ENCODE results near the gene PDE2A.

PDE2A gene

DNA sequence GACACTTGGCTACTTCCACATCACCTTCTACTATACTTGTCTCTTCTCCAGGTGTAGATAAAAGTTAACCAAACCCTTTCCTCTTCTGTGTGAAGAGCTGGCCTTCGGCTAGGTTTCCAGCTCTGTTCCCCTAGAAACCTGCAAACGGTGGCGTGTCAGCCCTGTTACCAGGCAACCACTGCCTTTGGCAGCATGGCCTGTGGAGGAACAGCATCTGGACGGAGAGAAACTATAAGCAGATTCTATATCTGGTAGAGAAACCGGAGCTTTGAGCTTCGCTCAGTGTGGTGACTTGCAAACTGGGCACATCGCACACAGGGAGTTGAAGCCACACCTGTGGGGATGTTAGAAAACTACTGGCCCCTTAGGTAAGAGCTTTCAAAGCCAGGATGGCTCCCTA, 42.1 kb upstream of the PDE2A start:
- Histone ChIP-seq H3K4me1 (ENCODE audit: control insufficient read depth, insufficient read depth, low read length) (no peaks in the 10 kb centered on the region), H3K36me3 (ENCODE audit: control insufficient read depth, insufficient read depth, low read length) (peaks cover 10% of the 10 kb centered on the region), H3K9me3 (ENCODE audit: control insufficient read depth, insufficient read depth, low read length) (no peaks in the 10 kb centered on the region), H3K4me3 (ENCODE audit: low read depth, low read length) (no peak overlapping the region), H3K27me3 (ENCODE audit: control insufficient read depth, insufficient read depth, low read length) (no peaks in the 10 kb centered on the region), H3K9ac (ENCODE audit: low read depth, low read length) (no peak overlapping the region)

DNA sequence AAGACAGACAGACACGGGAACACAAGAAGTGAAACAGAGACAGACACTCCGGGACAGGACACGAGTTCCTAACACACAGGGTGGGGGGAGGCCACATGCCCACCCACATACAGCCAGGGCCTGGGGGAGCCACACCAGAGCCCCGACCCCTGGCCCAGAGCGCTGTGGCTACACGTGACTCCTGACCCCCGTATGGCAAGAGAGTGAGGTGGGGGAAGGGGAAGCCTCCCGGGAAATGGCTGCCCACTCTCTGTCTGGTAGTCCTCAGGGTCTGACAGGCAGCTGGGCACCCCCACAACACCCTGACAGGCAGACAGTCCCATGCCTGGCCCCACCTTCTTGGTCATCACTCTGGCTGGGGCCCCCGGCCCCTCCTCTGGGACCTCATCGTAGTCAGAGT, 38.6 kb upstream of the PDE2A start:
- Histone ChIP-seq H3K36me3 (ENCODE audit: control insufficient read depth, insufficient read depth, low read length) (peaks cover 23% of the 10 kb centered on the region), H3K4me3 (ENCODE audit: low read depth, low read length) (no peak overlapping the region), H3K4me1 (ENCODE audit: control insufficient read depth, insufficient read depth, low read length) (no peaks in the 10 kb centered on the region), H3K27me3 (ENCODE audit: control insufficient read depth, insufficient read depth, low read length) (no peaks in the 10 kb centered on the region), H3K9ac (ENCODE audit: low read depth, low read length) (no peak overlapping the region), H3K9me3 (ENCODE audit: control insufficient read depth, insufficient read depth, low read length) (no peaks in the 10 kb centered on the region)

DNA sequence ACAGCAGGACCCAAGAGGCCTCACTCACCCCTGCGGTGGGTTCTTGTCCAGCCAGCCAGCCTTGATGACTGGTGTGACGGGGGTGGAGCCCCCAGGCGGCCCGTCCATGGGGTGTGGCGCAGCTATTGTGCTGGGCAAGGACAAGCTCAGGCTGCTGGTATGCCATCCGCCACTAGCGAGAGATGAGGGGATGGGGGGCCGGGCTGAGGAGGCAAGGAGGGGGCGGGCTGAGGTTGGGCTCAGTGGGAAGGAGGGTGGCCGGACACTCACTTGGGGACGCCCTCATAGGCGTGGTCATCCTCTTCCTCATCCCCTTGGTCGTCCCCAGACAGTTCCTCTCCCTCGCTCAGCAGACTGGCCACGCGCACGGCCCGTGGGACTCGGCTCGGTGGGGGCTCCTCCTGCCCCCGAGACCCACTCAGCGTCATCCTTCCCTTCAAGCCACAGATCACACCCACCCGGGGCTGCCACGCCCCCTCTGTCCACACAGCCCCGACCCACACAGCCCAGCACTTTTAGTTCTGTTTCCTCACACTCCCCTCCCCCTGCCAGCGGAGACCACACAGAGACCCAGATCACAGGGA, 38.0 kb upstream of the PDE2A start:
- H3K9ac ChIP-seq (ENCODE audit: low read depth, low read length): no peak overlapping the region
- H3K36me3 ChIP-seq (ENCODE audit: control insufficient read depth, insufficient read depth, low read length): peaks cover 21% of the 10 kb centered on the region
- H3K4me3 ChIP-seq (ENCODE audit: low read depth, low read length): no peak overlapping the region

DNA sequence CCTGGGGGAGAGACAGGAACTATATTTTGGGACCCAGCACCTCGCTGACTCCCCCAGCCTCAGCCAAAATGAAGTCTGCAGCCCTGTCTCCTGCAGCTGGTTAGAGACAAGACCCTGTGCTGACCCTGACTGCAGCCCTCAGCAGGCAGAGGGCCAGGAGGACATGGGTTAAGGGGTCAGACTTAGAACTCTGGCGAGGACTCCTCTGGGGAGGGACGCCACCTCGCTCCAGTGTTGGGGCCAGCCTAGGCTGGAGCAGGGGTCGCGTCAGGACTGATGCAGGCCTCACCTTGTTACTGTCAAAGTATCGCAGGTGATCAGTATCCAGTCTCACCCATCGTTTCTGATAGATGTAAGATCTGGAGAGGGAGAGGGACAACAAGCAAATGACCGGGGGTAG, 36.9 kb upstream of the PDE2A start:
- Histone ChIP-seq H3K36me3 (ENCODE audit: control insufficient read depth, insufficient read depth, low read length) (peaks cover 21% of the 10 kb centered on the region), H3K9me3 (ENCODE audit: control insufficient read depth, insufficient read depth, low read length) (no peaks in the 10 kb centered on the region), H3K9ac (ENCODE audit: low read depth, low read length) (no peak overlapping the region), H3K4me1 (ENCODE audit: control insufficient read depth, insufficient read depth, low read length) (peaks cover 6% of the 10 kb centered on the region), H3K27me3 (ENCODE audit: control insufficient read depth, insufficient read depth, low read length) (no peaks in the 10 kb centered on the region), H3K4me3 (ENCODE audit: low read depth, low read length) (no peak overlapping the region)

More for the DNA sequence above, 38.0 kb upstream of the PDE2A start:
- no peaks in the 10 kb centered on the region for H3K4me1 ChIP-seq (ENCODE audit: control insufficient read depth, insufficient read depth, low read length)
- no peaks in the 10 kb centered on the region for H3K27me3 ChIP-seq (ENCODE audit: control insufficient read depth, insufficient read depth, low read length)
- no peaks in the 10 kb centered on the region for H3K9me3 ChIP-seq (ENCODE audit: control insufficient read depth, insufficient read depth, low read length)

DNA sequence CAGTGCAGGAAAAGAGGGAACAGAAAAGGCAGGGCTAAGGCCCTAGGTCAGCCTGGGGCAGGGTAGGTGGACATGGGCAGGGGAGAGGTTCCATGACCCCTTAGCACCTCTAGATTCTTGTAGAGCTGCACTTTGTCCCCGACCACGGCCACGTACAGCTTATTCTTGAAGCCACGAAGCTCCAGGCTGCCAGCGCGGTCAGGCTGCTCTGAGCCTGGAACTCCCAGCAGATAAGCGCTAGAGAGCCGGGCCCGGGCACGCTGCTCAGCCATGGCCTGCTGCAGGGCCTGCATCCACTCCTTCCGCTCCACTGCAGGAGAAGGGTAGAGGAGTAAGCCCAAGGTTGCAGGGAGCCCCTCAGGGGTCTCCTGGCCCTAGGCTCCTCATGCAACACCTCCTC, 36.1 kb upstream of the PDE2A start:
- H3K27me3 ChIP-seq (ENCODE audit: control insufficient read depth, insufficient read depth, low read length): no peaks in the 10 kb centered on the region
- peaks cover 9% of the 10 kb centered on the region for H3K4me1 ChIP-seq (ENCODE audit: control insufficient read depth, insufficient read depth, low read length)
- no peak overlapping the region for H3K4me3 ChIP-seq (ENCODE audit: low read depth, low read length)
- peak overlapping the region; percentile 24 for H3K9ac ChIP-seq (ENCODE audit: low read depth, low read length)
- peaks cover 21% of the 10 kb centered on the region for H3K36me3 ChIP-seq (ENCODE audit: control insufficient read depth, insufficient read depth, low read length)
- no peaks in the 10 kb centered on the region for H3K9me3 ChIP-seq (ENCODE audit: control insufficient read depth, insufficient read depth, low read length)

DNA sequence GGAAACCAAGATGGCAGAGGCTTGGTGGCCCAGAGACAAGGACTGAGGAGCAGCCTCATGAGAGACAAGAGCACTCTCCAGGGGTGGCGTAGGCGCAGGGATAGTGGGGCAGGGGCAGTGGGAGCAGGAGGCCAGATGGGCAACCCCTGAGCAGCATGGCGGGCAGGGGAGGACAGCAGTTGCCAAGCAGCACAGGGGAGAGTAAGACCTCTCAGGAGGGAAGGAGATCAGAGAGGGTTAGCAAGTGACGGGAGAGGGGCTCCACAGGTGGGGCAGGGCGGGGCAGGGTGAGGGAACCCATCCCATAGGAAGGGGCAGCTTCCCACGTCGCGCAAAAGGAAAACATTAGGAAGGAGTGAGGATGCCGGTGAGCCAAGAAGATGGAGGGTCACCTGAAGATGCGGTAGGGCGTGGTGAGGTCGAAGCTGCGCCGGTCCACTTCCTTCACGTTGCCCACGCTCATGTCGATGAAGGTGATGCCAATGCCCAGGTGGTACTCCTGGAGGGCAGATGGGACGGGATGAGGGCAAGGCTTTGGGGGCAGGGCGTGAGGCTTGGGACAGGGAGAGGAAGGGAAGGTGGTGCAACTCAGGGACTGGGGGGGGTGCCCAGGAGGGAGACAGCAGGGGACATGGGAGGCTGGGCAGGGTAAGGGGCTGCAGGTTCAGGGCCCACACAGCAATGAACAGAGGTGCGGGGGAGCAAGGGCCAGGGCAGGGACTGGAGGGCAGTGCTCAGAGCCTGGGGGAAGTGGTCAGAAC, 35.4 kb upstream of the PDE2A start:
- Histone ChIP-seq H3K4me3 (ENCODE audit: low read depth, low read length) (no peak overlapping the region), H3K27me3 (ENCODE audit: control insufficient read depth, insufficient read depth, low read length) (no peaks in the 10 kb centered on the region), H3K4me1 (ENCODE audit: control insufficient read depth, insufficient read depth, low read length) (peaks cover 15% of the 10 kb centered on the region), H3K9me3 (ENCODE audit: control insufficient read depth, insufficient read depth, low read length) (no peaks in the 10 kb centered on the region), H3K36me3 (ENCODE audit: control insufficient read depth, insufficient read depth, low read length) (peaks cover 21% of the 10 kb centered on the region), H3K9ac (ENCODE audit: low read depth, low read length) (no peak overlapping the region)

DNA sequence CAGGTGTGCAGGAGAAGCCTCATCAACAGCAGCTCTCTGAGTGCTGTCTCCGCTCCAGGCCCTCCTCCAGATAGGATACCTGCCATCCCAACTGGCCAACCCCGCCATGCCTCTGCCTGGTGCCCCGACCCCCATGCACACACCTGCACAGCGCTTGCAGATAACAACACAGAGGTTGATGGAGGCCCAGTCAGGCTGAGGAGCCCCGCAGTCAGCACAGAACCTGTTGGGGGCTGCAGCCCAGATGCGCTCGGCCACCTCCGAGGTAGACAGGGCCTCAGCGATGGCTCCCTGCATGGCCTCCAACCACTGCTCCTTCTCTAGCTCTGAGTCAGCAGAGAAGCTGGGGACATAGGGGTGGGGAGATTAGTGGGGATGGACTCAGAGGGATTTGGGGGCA, 32.8 kb upstream of the PDE2A start:
- Histone ChIP-seq H3K4me1 (ENCODE audit: control insufficient read depth, insufficient read depth, low read length) (peaks cover 20% of the 10 kb centered on the region), H3K9me3 (ENCODE audit: control insufficient read depth, insufficient read depth, low read length) (no peaks in the 10 kb centered on the region), H3K36me3 (ENCODE audit: control insufficient read depth, insufficient read depth, low read length) (peaks cover 30% of the 10 kb centered on the region), H3K9ac (ENCODE audit: low read depth, low read length) (no peak overlapping the region), H3K4me3 (ENCODE audit: low read depth, low read length) (no peak overlapping the region), H3K27me3 (ENCODE audit: control insufficient read depth, insufficient read depth, low read length) (no peaks in the 10 kb centered on the region)

DNA sequence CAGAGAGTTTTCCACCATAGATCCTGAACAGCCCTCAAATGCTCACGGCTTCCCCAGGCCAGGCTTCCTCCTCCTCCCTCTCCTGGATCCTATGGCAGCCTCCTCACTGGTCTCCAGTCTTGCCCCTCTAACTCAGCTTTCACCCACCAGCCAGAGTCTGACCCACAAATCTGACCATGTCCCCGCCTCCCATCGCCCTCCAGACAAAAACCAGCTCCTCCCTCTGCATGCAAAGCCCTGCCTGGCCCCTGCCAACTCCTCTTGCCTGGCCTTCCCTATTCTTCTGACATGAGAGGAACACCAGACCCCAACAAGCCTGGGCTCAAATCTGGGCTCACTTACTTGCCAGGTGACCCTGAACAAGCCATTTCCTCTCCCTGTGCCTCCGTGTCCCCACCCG, 32.4 kb upstream of the PDE2A start:
- Histone ChIP-seq H3K9me3 (ENCODE audit: control insufficient read depth, insufficient read depth, low read length) (no peaks in the 10 kb centered on the region), H3K4me1 (ENCODE audit: control insufficient read depth, insufficient read depth, low read length) (peaks cover 20% of the 10 kb centered on the region), H3K27me3 (ENCODE audit: control insufficient read depth, insufficient read depth, low read length) (no peaks in the 10 kb centered on the region), H3K36me3 (ENCODE audit: control insufficient read depth, insufficient read depth, low read length) (peaks cover 34% of the 10 kb centered on the region), H3K9ac (ENCODE audit: low read depth, low read length) (no peak overlapping the region), H3K4me3 (ENCODE audit: low read depth, low read length) (peak overlapping the region; percentile 8)

DNA sequence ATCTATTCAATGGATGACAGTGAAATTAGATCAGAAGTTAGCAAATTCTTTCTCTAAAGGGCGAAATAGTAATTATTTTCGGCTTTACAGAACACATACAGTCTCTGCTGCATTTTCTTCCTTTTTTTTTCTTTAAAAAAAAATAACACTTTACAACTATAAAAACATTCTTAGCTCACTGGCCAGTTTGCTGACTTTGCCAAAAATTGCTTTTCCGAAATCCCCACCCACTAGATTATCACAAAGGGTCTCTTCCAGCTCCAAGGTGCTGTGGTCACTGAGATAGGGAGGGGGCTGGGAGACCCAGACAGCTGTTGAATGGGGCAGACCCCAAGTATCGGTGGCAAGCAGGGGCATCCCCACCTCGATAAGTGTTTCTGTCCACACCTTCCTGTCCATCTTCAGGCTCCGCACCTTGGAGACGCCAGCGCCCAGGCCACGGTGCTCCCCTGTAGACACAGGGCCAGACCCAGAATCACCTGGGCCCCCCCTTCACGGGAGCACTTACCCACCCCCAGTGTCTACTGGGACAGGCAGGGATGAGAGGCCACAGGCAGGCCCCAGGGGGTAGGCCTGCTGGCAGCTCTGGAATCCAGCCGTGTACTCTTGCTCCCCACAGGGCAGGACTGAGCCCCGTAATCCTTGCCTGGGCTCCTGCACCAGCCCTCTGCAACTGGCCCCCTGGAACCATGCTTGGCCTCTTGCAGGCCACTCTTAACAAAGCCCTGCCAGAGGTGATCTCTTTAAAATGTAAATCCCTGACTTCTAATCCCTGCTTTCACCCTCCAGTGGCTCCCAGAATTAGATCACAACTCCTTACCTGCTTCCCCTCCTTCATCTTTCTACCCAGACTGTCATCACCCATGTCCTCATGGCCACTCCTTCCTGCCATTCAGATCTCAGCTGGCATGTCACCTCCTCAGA, 31.5 kb upstream of the PDE2A start:
- Histone ChIP-seq H3K4me1 (ENCODE audit: control insufficient read depth, insufficient read depth, low read length) (peaks cover 20% of the 10 kb centered on the region), H3K36me3 (ENCODE audit: control insufficient read depth, insufficient read depth, low read length) (peaks cover 34% of the 10 kb centered on the region), H3K9me3 (ENCODE audit: control insufficient read depth, insufficient read depth, low read length) (no peaks in the 10 kb centered on the region), H3K27me3 (ENCODE audit: control insufficient read depth, insufficient read depth, low read length) (no peaks in the 10 kb centered on the region), H3K4me3 (ENCODE audit: low read depth, low read length) (no peak overlapping the region), H3K9ac (ENCODE audit: low read depth, low read length) (no peak overlapping the region)

DNA sequence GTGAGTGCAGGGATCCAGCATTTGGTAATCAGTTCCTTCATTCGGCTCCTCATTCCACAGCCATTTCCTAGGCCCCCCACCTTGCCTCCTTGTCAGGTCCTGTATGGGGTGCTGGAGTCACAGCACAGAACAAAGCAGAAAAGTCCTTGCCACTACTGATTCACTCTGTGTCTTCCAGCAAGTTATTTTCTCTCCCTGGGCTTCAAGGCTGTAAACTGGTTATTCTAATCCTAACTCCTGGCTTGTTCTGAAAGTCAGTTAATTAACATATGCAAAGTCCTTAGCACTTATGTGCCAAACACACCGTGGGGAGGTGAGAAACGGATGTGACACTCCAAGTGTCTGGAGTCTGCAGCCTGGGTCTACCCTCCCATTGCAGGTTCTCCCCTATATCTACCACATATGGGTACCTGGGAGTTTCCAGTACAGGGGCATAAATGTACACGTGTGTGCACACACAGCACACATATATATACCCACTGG, 30.6 kb upstream of the PDE2A start:
- peaks cover 20% of the 10 kb centered on the region for H3K4me1 ChIP-seq (ENCODE audit: control insufficient read depth, insufficient read depth, low read length)
- peaks cover 27% of the 10 kb centered on the region for H3K36me3 ChIP-seq (ENCODE audit: control insufficient read depth, insufficient read depth, low read length)
- no peaks in the 10 kb centered on the region for H3K27me3 ChIP-seq (ENCODE audit: control insufficient read depth, insufficient read depth, low read length)
- no peak overlapping the region for H3K4me3 ChIP-seq (ENCODE audit: low read depth, low read length)
- H3K9ac ChIP-seq (ENCODE audit: low read depth, low read length): no peak overlapping the region
- H3K9me3 ChIP-seq (ENCODE audit: control insufficient read depth, insufficient read depth, low read length): no peaks in the 10 kb centered on the region

DNA sequence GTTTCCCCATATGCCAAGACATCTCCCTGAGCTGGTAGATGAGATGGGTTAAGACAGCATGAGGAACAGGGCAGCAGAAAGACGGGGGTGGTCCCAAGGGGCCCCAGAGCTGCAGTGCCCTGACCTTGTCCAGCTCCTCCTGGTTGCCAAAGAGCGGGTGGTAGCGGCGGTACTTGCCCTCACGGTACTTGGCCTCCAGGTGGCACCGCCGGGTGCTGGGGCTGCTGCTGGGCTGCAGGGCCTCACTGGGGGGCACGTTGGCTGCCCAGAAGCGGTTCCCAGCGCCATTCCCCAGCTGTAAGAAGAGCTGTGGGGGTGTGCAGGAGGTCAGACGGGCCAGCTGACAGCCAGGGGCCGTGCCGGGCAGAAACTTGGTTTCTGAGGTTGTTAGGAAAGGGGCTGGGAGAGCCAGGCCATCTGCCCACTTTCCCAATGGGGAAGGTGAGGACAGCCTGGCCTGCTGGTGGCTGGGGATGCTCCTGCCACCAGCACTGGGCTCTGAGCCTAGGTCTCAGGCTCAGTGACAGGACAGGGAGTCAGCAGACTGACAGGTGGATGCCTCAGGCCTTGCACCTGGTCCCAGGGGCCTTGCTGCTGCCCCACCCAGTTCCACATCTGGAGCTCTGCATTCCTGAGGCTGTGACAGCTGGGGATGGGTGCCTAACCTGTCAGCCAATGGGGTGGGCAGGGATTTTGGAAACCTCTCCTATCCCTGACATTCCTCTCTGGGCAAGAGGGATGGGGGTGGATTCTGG, 30.0 kb upstream of the PDE2A start:
- peaks cover 21% of the 10 kb centered on the region for H3K36me3 ChIP-seq (ENCODE audit: control insufficient read depth, insufficient read depth, low read length)

More for the DNA sequence above, 30.0 kb upstream of the PDE2A start:
- Histone ChIP-seq H3K27me3 (ENCODE audit: control insufficient read depth, insufficient read depth, low read length) (no peaks in the 10 kb centered on the region), H3K4me1 (ENCODE audit: control insufficient read depth, insufficient read depth, low read length) (peaks cover 20% of the 10 kb centered on the region), H3K9me3 (ENCODE audit: control insufficient read depth, insufficient read depth, low read length) (no peaks in the 10 kb centered on the region), H3K4me3 (ENCODE audit: low read depth, low read length) (no peak overlapping the region), H3K9ac (ENCODE audit: low read depth, low read length) (no peak overlapping the region)

Data from iPS-15b (cell line).